K562 (cell line): Measurements from ENCODE around the gene FH. TPM values are rescaled to one million over a fixed set of nuclear protein-coding genes. Genes with fewer than 3 reads are reported as not detected.

Source experiments
- CCAR2 ChIP-seq: fragments of 200-400 bp; formaldehyde crosslinking; IDR thresholded peaks from 2 replicates; pipeline ENCODE4 v1.6.1; 2017; ENCODE audit warnings: mild to moderate bottlenecking, low read depth, low read length
- E2F4 ChIP-seq: sonication (generic); formaldehyde crosslinking; IDR thresholded peaks from 2 replicates; pipeline ENCODE4 v1.8.0; 2022; ENCODE audit warnings: mild to moderate bottlenecking, low read depth, missing genetic modification reagents
- E2F5 ChIP-seq: sonication (generic); formaldehyde crosslinking; IDR thresholded peaks from 2 replicates; pipeline ENCODE4 v1.8.0; 2022; ENCODE audit warnings: mild to moderate bottlenecking, missing genetic modification reagents
- ESRRB ChIP-seq: fragments of 250-450 bp; sonication (Bioruptor Pico); IDR thresholded peaks from 2 replicates; pipeline ENCODE4 v1.5.0; 2020; ENCODE audit warnings: mild to moderate bottlenecking, moderate library complexity, borderline replicate concordance
- EWSR1 ChIP-seq: fragments of 450-650 bp; IDR thresholded peaks from 2 replicates; pipeline ENCODE4 v1.6.1; 2018; ENCODE audit warnings: borderline replicate concordance, mild to moderate bottlenecking, low read depth, moderate library complexity; ENCODE audit not compliant: partially characterized antibody
- GMEB1 ChIP-seq: fragments of 250-450 bp; sonication (Bioruptor Pico); IDR thresholded peaks from 2 replicates; pipeline ENCODE4 v1.4.0; 2020; ENCODE audit warnings: mild to moderate bottlenecking
- ZBTB17 ChIP-seq: fragments of 450-650 bp; formaldehyde crosslinking; IDR thresholded peaks from 2 replicates; pipeline ENCODE4 v1.4.0; 2020; ENCODE audit warnings: mild to moderate bottlenecking
- ZBTB40 ChIP-seq, 2 experiments: fragments of 450-650 bp in 1 of 2; sonication (generic) in 1 of 2; formaldehyde crosslinking in 1 of 2; IDR thresholded peaks; 2 replicates each; pipeline versions ENCODE4 v1.7.1 to v1.9.0; 2016 to 2022; ENCODE audit warnings: inconsistent platforms in 1 of 2, mild to moderate bottlenecking in 1 of 2, missing genetic modification reagents in 1 of 2
- ZFP36 ChIP-seq: fragments of 150-350 bp; IDR thresholded peaks from 2 replicates; pipeline ENCODE4 v1.6.1; 2018; ENCODE audit warnings: low read length, low read depth; ENCODE audit not compliant: partially characterized antibody
- ZNF224 ChIP-seq: sonication (generic); formaldehyde crosslinking; IDR thresholded peaks from 2 replicates; pipeline ENCODE4 v1.8.0; 2022; ENCODE audit warnings: mild to moderate bottlenecking, missing genetic modification reagents
- ZNF23 ChIP-seq: fragments of 250-450 bp; sonication (Bioruptor Pico); IDR thresholded peaks from 2 replicates; pipeline ENCODE4 v1.4.0; 2020; ENCODE audit warnings: mild to moderate bottlenecking
- ZNF316 ChIP-seq: fragments of 450-650 bp; IDR thresholded peaks from 2 replicates; pipeline ENCODE4 v1.6.1; 2016
- ZNF436 ChIP-seq: fragments of 250-450, 450-650 bp; sonication (Bioruptor Pico); formaldehyde crosslinking; IDR thresholded peaks from 2 replicates; pipeline ENCODE4 v1.7.0; 2020; ENCODE audit warnings: mild to moderate bottlenecking
- ZNF830 ChIP-seq: fragments of 250-450 bp; sonication (Bioruptor Pico); IDR thresholded peaks from 2 replicates; pipeline ENCODE4 v1.5.0; 2021; ENCODE audit warnings: mild to moderate bottlenecking
- polyA plus RNA-seq, 8 experiments: library from polyadenylated mRNA; depleted of rRNA in 4 of 8; stranded (reverse) in 5 of 8; unstranded in 3 of 8; fragments of >200 nt; fragmentation: Nextera tagmentation in 2 of 8; fragmentation: Illumina TruSeq in 1 of 8; extraction: Ambion mirVana in 2 of 8; extraction: Trizol in 1 of 8; gene quantifications; 2 replicates each; pipeline versions ENCODE4 v1.2.1 to v1.2.3, GENCODE V29; 2011 to 2014; ENCODE audit warnings: inconsistent platforms in 1 of 8, missing spikeins in 1 of 8
- total RNA-seq, 7 experiments: library from RNA; depleted of rRNA in 6 of 7; stranded (reverse); fragments of >200 nt in 6 of 7; fragmentation: Illumina TruSeq in 2 of 7; extraction: Trizol in 2 of 7; gene quantifications; 2 replicates each; pipeline versions ENCODE4 v1.2.1 to v1.2.3, GENCODE V29; 2011 to 2021; ENCODE audit warnings: low replicate concordance in 1 of 7

Gene FH
- total and polyA plus RNA-seq, 9 of the 15 experiments (the other 6 are each of a cell fraction or from before 2014, with no cell fraction given), result 117 to 240 (median 211) TPM

- TF ChIP-seq E2F5 (CRISPR knock-in tag) (no peak), ESRRB (CRISPR knock-in tag) (no peak), EWSR1 (no peak), CCAR2 (no peak), ZNF830 (CRISPR knock-in tag) (no peak), E2F4 (0 out of 2 replicates have a peak, but pooled peaks have one; percentile 18), ZNF436 (no peak), ZFP36 (no peak), GMEB1 (CRISPR knock-in tag) (no peak), ZBTB17 (CRISPR knock-in tag) (no peak), ZNF316 (no peak), ZNF23 (CRISPR knock-in tag) (no peak), ZNF224 (CRISPR knock-in tag) (no peak), ZBTB40 (IDR thresholded peaks at IDR 0.05) (no peak), ZBTB40 (CRISPR knock-in tag; IDR thresholded peaks at IDR 0.05) (no peak)
Observed at GRCh38 chr1:241519308-241520079, at the start of gene FH (continued).
